Endothelial cell of umbilical vein (primary cell): ENCODE measurements around the gene LRP2.

Source experiments
- CTCF ChIP-seq, 2 donors: IDR thresholded peaks; 1 replicate in 1 of 2; 2 replicates in 1 of 2; pipeline ENCODE4 v1.5.1; 2011; ENCODE audit warnings: low read length in 2 of 2, mild to moderate bottlenecking in 2 of 2, moderate library complexity in 2 of 2, control low read depth in 1 of 2, inconsistent platforms in 1 of 2, low read depth in 1 of 2; ENCODE audit not compliant: insufficient read depth in 1 of 2; ENCODE audit errors: extremely low read depth in 1 of 2
- EZH2 ChIP-seq: IDR thresholded peaks from 2 replicates; pipeline ENCODE4 v1.6.1; 2012; ENCODE audit warnings: borderline replicate concordance, low read depth, mild to moderate bottlenecking, moderate library complexity, low read length, inconsistent platforms; ENCODE audit not compliant: severe bottlenecking
- FOS ChIP-seq: IDR thresholded peaks from 2 replicates; pipeline ENCODE4 v1.6.1; 2011; ENCODE audit warnings: mild to moderate bottlenecking, low read length, moderate library complexity, borderline replicate concordance; ENCODE audit not compliant: insufficient read depth
- GATA2 ChIP-seq: IDR thresholded peaks from 2 replicates; pipeline ENCODE4 v1.7.0; 2011; ENCODE audit warnings: low read depth, mild to moderate bottlenecking, moderate library complexity, mixed read lengths, low read length; ENCODE audit not compliant: insufficient read length, insufficient read depth
- JUN ChIP-seq: IDR thresholded peaks from 2 replicates; pipeline ENCODE4 v1.6.1; 2011; ENCODE audit warnings: borderline replicate concordance, low read depth; ENCODE audit not compliant: insufficient read length, insufficient read depth
- MAX ChIP-seq: IDR thresholded peaks from 2 replicates; pipeline ENCODE4 v1.6.1; 2011; ENCODE audit not compliant: insufficient read depth, insufficient read length
- MYC ChIP-seq: IDR thresholded peaks from one replicate; pipeline ENCODE4 v1.6.1; 2011; ENCODE audit warnings: mild to moderate bottlenecking, low read depth, low read length
- POLR2A ChIP-seq: IDR thresholded peaks from 2 replicates; pipeline ENCODE4 v1.6.1; 2012; ENCODE audit warnings: low read depth, mild to moderate bottlenecking, control low read depth, low read length
- POLR2AphosphoS5 ChIP-seq: IDR thresholded peaks from 2 replicates; pipeline ENCODE4 v1.6.1; 2012; ENCODE audit warnings: low read depth, mild to moderate bottlenecking, control low read depth, low read length, moderate library complexity; ENCODE audit not compliant: insufficient read depth

GRCh38 chr2:169080250-169081069, 281.9 kb downstream of the LRP2 start:
- TF ChIP-seq CTCF (IDR thresholded peaks at IDR 0.05; ENCODE audit: extremely low read depth in 1 of 2, insufficient read depth in 1 of 2, low read depth in 1 of 2, low read length in 2 of 2) (no peak), GATA2 (no peak), POLR2A (no peak), POLR2AphosphoS5 (no peak), MYC (no peak), EZH2 (no peak), MAX (no peak), FOS (no peak), JUN (no peak)
